Stimulated activated CD8-positive, alpha-beta memory T cell treated with anti-CD3 and anti-CD28 coated beads, Interleukin-4, amount 100 ng/mL, for 48 hours (primary cell): ENCODE measurements around the gene FTO.

Experiments
- DNase-seq: peaks from one replicate; pipeline ENCODE4 v3.0.0-alpha.2; 2020

FTO gene

DNA sequence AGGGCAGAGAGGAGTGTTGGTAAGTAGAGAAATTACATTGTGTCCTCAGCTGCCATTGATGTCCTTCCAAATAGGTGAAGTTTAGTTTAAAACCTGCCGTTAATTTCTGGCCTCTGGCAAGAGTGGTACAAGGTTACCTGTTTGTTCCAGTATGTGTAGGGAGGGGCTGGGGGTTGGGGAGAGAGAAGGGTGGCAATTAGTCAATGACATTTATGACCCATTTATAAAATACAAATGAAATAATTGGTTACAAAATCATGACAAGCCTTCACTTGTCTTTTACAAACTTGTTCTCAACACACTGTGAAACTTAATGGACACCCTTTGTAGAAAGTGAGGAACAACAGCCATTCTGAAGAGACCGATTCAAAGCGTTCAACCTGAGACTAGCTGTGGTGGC lies 281.0 kb downstream of the FTO start:
- DNase-seq: no peak

DNA sequence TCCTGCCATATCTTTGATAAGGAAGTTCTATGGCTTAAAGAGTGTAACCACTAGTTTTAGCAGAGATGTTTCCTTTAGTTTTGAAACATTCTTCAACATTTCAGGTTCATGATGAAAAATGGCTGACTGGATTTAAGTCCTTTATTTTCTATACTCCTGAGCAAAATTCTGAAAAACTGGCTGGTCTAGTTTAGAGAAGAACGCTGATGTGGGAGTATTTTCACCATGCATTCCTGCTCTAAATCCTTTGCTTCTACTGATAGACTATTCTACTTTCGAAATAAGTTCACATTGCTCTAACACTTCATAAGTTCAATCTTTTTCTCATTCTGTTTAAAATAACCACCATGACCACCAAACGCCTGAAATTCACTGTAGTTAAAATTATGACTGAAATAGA lies 281.9 kb downstream of the FTO start:
- DNase-seq: no peak

DNA sequence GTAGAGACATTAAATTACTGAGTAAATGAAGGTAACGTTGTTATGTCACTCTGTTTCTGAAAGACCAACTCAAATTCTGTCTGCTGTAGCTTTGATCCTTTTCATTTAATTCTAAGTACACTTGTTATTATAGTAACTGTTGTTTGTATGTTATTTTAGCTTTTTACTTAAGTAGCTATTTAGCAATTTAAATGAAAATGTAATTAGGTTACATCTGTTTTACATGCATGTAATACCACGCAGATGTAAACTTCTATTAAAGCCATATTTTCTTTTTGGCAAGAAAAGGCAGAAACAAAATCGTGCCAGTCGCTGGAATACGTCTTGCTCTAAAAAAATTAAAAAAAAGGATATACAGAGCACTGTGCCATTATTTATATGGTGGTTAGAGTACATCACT lies 282.8 kb downstream of the FTO start:
- no peak for DNase-seq

DNA sequence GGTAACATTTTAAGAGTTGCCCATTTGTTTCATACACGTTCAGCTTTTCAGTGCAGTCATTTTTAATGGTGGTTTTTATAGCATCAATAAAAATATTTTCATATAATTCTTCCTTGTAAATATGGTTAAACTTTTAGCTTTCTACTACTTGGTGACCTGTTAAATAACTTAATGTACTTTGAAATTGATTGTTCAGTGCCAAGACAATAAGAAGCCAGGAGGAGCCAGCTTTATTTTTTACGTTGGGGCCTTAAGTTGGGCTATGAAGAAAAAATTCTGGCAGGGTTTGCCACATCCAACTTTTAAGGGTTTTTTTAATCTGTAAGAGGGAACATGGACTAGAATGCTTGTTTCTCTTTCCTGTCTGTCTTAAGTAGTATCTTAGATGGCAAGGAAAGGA lies 284.2 kb downstream of the FTO start:
- no peak for DNase-seq

DNA sequence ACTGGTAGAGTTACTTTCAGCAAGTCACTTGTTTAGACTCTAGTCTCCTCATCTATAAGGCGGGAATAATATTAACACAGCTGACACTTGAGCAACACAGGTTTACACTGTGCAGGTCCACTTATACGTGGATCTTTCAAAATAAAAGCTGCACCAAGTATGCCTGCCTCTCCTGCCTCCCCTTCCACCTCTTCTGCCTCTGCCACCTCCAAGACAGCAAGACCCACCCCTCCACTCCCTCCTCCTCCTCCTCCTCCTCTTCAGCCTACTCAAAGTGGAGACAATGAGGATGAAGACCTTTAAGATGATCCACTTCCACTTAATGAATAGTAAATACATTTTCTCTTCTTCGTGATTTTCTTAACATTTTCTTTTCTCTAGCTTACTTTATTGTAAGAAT lies 285.6 kb downstream of the FTO start:
- no peak for DNase-seq

DNA sequence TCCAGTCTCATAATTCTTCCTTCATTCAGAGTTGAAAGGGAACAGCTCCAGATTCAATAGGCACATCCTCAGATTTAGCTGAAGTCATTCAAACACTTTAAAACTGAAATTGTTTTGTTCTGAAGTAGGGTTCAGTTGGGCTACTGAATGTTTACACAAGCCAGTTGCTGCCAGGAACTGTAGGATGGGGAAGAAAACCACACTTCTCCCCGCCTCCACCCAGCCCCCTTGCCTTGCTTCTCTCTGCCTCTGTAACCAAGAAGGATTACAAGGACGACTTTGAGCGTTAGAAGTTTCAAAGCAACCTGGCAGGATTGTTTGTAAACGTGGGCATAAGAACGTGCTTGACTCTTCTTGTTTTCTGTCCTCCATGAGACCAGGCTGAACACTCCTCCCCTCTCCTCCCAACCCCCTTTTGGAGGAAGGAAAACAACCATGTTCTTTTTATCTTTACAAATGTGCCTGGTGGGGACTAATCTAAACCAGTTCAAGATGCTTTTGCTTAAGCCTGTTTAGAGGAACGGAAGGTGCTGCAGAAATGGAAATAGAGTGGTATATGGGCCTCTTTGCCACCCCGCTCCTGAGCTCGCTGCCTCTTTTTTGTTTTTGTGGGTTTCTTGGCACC lies 287.9 kb downstream of the FTO start:
- DNase-seq: no peak

DNA sequence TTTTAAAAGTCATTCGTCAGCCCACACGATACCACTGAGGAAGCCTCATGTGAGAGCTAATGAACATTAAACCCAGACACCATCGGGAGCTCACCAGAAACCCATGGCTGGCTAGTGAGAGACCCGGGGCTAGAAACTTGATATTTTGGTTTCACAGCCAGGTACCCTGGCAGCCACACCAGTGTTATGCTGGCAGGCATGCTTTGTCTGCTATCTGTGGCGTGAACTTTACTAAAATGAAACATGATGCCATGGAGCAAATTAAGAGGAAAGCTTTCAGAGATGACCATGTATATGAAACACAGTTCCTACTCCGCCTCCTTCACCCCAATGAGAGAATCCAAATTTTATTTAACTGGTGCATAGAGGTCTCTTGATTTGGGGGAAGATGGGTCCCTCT lies 291.4 kb downstream of the FTO start:
- DNase-seq: no peak

DNA sequence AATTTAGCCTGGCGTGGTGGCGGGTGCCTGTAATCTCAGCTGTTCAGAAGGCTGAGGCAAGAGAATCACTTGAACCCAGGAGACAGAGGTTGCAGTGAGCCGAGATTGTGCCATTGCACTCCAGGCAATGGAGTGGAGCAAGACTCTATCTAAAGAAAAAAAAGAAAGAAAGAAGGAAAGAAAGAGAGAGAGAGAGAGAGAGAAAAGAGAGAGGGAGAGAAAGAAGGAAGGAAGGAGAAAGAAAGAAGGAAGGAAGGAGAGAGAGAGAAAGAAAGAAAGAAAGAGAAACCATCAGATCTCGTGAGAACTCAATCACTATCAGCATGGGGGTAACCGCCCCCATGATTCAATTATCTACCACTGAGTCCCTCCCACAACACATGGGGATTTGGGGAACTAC lies 293.0 kb downstream of the FTO start:
- no peak for DNase-seq

DNA sequence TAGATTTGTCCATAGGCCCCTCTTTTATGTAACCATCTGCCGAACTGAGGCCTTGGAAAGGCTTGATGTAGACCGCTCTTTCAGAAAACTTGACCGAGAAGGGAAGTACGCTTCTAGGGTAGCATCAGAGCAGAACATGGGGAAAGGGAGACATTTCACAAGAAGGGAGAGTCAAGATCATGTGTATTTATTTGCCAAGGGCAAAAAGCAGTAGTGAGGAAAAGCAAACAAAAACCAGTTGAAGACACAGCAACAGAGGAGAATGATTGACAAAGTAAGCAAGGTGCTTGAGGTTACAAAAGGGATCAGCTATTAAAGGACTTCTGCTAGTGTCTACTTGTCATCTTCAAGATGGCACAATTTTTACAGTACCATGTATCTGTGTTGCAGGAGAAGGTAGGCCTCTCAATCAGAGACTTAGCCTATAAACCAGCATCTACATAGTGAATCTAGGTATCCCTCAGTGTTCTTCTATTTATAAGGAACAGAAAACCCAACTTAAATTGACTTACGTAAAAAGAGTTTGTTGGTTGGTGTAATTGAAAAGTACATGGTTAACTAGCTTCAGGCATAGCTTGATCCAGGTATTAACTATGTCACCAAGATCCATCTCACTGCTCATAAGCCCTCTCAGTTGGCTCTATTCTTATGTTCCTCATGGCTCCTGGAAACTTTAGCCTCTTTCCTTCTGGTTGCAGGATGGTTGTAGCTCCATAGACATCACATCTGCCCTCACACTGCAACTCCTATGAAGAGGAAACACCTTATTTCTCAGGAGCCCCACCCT lies 294.3 kb downstream of the FTO start:
- DNase-seq: no peak

DNA sequence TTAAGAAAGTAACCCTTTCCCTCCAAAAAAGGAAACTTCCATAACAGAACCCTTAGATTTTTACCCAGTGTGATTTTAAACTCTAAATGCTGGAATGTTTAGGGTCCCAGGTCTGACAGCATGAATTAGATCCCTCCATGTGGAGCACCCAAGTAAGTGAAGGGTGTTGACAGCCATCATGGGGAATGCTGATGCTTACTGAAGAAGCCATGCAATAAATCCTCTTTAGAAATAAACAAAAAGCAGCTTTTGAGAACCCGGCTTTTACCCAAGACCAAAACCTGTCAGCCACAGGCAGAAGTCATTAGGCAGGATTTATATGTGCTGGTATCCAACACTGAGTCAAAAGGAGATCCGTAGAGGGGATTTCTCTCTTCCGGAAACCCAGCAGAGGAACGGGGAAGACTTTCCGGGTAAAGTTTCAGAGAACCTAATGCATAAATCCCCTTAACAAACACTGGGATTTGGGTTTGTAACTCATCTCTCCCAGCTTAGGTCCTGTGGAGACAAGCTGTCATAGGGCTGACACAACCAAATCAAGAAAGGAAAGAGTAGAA lies 295.1 kb downstream of the FTO start:
- no peak for DNase-seq

DNA sequence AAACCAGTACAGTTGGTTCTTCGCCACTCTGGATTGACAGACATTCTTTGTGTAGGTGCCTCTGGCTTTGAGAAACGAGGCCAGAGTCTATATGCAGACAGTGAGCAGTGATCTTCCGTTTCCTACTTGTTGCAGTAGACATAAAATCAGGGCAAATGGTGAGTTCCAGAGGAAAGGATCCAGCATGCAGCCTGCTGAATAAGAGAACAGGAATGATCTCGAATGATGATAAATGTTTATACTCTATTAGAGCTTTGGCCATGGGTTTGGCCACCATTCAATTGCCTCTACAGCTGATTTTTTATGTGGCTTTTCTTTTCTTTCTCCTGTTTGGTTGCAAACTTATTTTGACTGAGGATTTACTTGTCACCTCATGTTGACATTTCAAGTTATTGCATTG lies 295.9 kb downstream of the FTO start:
- DNase-seq: no peak

DNA sequence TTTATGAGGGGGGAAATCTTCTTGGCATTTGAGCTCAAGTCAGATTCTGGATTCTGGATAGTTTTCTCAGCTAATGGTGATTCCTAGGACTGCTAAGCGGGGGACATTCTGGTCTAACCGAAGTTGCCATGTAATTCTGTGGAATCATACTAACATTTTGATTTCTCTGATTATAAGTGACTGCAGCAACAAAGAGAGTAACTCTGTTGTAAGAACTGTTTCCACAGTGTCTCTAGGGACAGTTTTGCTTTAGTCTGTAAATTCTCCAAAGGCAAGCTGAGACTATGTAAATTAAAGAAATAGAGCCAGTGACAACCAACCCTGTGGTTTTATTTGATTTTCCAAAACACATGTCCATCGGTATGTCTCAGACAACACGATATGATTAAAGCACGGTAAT lies 296.4 kb downstream of the FTO start:
- no peak for DNase-seq

DNA sequence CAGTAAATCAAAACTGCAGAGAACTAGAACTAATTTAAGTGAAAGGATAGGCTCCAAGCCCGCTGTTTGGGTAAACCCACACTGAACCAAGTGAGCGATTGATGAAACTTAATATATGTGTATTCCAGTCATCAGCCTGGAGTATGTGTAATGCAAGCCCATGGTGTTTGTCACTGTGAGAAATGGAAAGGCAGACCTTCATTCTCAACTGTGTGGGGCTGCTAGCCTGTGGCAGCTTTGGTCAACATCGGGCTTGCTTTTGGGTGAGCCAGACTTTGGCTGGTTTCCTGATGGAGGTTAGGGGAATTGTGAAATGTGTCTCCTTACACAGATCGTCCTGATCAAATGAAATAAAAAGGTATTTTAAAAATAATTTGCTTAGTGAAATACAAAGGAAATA lies 302.7 kb downstream of the FTO start:
- DNase-seq: no peak

DNA sequence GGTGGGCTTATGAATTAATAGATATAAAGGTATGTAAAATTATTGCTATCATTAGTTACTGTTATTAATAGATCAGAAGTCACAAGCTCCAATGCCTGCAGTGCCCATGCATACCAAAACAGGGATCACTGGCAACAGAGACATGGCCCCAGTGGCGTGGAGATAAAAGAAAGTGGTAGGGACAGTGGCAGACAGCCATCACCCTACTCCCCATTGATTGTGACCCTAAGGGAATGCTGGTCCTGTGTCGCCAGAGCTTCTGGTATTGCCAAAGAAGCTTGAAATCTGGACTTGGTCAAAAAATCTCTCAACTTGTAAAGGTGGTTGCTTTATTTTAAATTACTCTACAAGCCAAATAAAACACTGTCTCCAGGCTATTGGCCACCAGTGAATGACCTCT lies 303.5 kb downstream of the FTO start:
- no peak for DNase-seq

DNA sequence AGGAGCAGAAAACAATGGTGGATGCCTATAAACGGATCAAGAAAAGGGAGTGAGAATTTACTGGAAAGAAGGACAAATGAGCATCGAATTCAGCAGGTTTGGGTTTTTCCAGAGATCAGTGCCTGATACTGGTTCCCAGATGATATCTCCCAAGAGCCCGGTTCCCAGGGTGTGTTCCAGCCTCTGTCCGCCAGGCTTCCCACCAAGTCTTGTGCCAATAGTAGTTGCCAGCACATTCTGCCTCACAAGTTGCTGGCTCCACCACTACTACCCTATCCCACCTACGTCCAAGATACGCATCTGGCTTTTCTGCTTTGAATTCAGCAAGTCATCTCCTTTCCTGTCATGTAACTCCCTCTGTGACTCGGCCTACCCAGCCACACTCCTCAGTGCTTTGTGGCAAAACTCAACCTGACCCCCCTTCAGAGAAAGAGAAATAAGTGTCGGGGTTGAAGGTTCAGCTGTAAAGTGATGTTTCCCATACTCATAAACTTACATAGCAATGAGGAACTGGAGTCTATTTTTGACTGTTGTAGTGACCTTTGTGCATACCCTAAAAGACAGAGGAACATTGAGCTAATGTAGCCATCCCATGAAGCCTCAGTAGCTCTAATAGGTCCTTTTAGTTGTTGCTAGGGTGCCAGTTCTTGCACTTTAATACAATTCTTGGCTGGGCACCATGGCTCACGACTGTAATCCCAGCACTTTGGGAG lies 305.7 kb downstream of the FTO start:
- DNase-seq: no peak

DNA sequence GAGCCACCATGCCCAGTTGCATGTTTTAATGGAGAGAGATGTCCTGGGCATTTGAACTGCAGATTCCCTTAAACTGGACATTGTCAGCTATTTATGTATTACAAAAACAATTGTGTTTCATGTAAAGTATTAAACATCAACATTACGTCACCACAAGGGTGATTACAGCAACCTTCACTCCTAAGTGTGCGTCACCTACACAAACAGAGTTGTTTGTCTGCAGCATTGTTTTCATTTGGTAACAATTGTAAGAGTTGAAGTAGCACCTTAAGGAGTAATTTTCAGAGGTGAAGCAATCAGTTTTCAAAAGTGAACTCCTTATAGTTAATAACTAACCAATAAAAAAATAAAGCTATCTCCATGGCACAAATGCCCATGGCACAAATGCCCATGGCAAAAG lies 311.2 kb downstream of the FTO start:
- DNase-seq: no peak

DNA sequence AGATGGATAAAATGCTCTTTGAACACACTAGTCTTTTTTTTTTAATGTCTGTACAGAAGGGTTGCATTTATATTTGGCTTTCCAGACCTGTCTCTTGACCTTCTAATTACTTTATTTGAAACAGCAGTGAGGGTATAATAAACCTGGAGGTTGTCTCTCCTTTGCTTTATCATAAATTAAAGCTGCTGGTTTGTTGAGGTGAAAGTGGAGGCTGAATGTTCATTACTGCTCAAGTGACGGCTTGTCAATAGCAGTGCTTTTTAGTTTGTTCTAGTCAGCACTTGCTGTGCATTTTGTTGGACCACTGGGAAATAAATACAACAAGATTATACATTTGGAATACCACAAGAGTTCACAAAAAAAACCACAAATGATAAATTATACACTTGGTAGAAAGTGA lies 318.4 kb downstream of the FTO start:
- no peak for DNase-seq

DNA sequence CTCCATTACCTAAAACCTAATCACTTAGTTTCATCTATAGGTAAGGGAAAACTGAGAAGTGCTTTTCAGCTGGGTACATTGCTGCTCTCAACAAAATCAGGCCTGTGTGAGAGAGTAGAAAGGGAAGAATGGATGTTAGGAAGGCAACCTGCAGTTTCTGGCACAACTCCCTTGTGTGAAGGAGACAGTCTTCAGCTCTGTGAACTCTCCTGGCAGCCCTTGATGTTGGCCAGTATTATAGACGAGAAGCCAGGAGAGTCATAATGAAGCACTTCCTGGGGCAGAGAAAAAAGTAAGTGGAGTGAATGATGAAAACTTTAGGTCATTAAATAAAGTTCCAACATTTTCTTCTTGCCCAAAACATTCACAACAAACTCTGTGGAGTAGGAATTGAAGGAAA lies 322.5 kb downstream of the FTO start:
- no peak for DNase-seq

DNA sequence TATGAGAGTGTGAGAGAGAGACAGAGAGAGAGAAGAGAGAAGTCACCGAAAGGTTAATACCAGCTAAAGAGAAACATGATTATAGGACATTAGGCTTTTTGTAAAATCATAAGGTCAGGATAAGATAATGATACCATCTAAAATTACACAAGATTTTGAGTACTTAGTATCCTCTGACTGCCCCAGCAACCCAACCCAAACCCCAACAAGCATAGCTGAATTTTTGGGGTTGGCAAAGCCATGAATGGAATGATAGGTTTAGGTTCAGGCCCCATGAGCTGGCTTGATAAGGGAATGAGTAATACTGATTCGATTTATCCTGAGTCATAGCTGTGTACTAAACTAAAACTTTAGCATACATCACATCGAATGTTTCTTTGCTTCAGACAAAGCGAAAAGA lies 323.1 kb downstream of the FTO start:
- DNase-seq: no peak

DNA sequence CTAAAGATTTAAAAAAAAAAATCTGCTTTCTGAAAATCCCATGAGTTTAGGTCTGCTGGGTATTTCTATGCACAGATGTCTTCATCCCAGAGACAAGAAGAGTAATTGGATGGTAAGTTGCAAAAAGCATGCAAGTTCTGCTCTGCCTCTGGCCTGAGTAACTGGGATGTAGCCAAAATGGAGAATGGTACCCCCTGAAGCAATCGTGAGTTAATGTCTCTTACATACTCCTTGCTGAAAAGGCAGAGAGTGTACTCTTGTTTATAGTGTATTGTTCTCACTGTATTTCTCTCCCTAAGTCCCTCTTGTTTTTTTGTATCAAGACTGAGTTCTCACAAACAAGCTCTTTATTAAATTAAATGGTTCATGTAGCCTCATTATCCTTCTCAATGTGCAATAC lies 323.6 kb downstream of the FTO start:
- DNase-seq: no peak

DNA sequence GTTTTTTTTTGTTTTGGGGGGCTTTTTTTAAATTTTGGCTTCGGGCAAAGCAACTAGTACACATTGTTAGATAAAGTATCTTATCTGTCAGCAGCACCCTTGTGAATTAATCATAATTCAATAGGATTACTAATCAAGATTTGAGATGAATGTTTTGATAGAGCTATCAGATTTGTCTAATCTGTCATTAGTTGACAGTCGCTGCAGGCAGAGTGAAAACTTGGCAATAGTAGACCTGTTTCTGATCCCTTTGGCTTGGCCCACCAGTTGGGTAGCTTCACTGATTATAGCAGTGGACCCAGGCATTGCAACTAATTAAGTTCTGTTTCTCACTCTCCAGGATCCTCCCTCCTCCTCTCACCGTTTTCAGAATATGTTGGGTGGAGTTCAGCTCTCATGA lies 324.0 kb downstream of the FTO start:
- DNase-seq: no peak

DNA sequence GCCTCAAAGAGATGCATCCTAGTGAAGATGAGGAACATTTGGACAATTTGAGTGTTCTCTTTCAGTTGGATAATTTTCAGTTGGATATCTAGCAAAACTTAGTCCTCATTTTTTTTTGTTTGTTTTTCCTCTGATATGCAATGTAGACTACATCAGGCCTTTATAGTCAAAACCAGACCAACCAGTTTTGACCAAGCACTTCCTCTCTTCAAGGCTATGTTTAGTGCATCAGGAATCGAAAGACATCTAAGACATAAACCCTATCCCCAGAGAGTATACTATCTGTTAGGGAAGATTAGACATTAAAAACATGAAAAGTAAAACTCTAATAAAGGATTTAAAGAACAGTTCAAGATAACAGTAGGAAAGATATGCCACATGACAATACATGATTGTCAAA lies 326.5 kb downstream of the FTO start:
- DNase-seq: no peak

DNA sequence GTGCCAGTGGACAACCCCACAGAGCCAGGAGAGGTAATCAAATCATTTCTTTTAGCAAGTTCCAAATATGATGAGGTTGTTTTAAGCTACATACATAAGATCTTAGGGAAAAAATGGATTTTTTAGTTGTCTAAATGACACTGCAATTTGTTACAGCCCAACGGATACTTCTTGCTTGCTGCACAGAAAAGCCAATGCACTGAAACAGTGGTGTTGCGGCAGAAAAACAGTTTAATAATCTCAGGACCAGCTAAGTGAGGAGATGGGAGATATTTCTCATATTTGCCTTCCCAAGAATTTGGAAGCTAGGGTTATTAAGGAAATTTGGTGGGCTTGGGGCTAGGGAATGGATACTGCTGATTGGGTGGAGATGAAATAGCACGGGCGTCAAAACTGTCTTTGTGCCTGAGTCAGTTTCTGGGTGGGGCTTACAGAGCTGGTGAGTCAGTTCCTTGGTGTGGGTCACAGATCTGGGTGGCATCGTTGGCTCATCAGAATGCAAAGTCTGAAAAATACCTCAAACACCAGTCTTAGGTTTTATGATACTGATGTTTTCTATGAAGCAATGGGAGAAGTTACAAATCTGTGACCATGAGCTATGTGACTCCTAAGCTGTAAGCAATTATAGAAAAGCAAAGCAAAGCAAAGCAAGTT lies 327.3 kb downstream of the FTO start:
- DNase-seq: no peak

DNA sequence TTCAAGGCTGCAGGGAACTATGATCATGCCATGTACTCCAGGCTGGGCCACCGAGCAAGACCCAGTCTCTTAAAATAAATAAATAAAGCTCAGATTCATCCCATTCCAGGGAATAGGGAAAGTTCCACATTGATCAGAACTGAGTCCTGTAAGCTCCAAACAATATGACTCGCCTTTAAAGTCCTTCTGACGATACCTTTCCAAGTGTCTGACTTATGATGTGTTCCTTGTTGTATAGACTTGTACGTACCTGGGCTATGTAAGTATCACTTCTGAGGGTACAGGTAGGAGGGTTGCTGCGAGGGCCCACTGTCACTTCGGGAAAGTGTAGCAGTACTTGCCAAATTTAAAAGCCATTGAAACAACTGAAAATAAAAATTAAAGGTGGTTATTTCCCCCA lies 329.8 kb downstream of the FTO start:
- DNase-seq: no peak
